GM19438 (cell line): ENCODE data around the gene OXTR.

Experiments used
- ATAC-seq: cut with Tn5 transposase; IDR thresholded peaks from one replicate; pipeline ENCODE4 v1.9.1; 2021; ENCODE audit warnings: low read depth; ENCODE audit not compliant: unreplicated experiment

The OXTR gene

GRCh38 chr3:8745619-8746370, 23.6 kb downstream of the OXTR start:
- no peak for ATAC-seq

DNA sequence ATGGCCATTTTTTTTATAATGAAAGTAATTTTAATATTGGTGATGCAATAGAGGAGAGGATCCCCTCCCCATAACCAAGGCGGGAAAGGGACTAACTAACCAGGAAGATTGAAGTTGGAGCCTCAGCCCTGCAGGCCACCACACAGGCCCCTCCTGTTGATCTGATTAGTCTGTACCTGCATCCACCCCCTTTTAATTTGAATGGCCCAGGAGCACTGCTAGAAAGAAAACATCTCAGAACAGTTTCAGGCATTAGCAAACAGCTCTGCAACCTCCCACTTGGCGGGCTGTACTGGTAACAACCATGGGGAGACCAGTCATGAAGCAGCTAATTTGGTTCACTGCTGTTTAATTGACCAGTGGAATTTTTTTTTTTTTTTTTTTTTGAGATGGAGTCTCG, 25.5 kb downstream of the OXTR start:
- no peak for ATAC-seq

DNA sequence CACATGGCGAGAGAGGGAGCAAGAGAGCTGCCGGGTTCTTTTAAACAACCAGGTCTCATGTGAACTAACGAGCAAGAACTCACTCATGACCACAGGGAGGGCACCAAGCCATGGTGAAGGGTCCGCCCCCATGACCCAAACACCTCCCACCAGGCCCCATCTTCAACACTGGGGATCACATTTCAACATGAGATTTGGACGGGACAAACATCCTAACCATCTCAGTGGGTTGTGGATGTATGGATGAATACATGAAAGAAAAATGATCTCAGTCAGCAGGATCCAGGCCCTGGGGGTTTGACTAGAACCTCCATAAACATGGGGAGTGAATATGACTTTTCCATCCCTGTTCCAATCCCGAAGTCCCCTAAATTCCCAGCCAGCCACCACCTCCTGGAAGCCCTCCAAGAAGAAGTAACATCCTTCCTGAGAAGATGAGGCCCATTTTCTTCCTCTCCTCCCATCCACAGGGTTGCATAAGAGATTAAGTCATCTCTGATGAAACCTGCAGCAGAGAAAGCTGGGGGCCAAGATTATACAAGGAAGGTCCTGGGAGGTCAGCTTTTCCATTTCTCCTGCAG, 26.3 kb downstream of the OXTR start:
- ATAC-seq: no peak

- no peak for ATAC-seq
Measured at GRCh38 chr3:8741581-8742261, 27.7 kb downstream of the OXTR start.

- ATAC-seq: no peak
Measured at GRCh38 chr3:8739757-8740504, 29.5 kb downstream of the OXTR start.

DNA sequence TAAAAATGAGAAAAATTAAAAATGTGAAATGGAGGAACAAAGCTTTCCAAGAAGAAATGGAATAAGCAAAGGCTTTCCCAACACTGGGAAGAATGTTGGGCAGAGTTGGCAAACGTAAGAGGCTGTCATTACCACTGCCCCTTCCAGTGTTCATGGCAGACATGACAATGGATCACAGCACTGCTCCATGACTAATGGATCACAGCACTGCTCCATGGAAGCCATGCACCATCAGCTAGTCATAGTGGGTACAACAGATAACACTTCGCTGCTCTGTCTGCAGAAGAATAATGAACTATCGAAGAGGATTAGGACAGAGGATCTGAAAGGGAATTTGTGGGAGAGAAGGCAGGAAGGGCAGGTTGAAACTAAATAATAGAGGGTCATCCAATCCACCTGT, 30.8 kb downstream of the OXTR start:
- no peak for ATAC-seq

GRCh38 chr3:8737823-8738222, 31.6 kb downstream of the OXTR start:
- ATAC-seq: no peak

GRCh38 chr3:8737301-8737700, 32.1 kb downstream of the OXTR start:
- ATAC-seq: no peak

DNA sequence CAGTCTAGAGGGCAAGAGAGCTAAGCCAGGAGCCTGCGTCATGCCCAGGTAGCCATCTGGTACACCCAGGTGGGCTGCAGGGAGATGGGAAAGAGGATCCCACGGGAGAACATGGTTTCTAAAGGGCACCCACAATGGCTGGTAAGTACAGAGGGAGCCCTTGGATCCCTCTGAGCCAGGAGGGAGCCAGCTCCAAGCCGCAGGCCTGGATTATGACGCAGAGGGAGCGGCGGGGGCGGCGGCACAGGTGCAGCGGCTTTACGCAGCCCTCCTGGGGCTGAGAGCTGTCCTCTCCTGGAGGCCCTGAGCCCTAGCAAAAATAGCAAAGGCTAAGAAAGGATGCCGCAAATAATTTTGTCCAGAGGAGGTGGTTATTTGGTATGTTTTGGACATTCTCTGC, 33.0 kb downstream of the OXTR start:
- no peak for ATAC-seq

- no peak for ATAC-seq
Measured at GRCh38 chr3:8734908-8735307, 34.5 kb downstream of the OXTR start.

DNA sequence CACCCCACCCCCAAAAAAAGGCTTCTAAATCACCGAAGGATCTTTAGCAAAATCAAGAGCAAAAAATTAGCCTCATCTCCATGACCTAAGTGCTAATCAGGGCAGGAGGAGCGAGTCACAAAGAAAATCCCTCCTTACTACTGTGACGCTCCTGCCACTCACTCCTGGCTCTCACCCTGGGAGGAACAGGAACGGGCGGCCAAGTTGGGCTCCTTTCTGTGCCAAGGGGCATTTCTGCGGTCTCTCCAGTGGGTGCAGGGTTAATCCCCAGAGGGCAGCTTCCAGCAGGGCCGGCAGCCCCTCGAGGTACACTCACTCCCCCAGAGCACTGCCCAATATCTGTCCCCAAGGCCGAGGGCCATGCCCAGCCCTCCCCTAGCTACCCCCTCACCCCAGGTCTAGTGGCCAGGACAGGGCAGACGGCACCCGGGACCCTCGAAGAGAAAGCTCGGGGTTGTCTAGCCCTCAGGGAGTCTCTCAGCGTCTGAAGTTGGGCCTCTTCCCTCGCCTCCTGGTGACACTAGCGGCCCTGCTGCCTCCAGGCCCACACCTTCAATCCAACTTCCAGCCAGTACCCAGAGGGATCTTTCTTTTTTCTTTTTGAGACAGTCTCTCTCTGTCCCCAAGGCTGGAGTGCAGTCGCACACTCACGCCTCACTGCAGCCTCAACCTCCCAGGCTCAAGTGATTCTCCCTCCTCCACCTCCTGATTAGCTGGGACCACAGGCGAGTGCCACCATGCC, 35.1 kb downstream of the OXTR start:
- ATAC-seq: no peak

DNA sequence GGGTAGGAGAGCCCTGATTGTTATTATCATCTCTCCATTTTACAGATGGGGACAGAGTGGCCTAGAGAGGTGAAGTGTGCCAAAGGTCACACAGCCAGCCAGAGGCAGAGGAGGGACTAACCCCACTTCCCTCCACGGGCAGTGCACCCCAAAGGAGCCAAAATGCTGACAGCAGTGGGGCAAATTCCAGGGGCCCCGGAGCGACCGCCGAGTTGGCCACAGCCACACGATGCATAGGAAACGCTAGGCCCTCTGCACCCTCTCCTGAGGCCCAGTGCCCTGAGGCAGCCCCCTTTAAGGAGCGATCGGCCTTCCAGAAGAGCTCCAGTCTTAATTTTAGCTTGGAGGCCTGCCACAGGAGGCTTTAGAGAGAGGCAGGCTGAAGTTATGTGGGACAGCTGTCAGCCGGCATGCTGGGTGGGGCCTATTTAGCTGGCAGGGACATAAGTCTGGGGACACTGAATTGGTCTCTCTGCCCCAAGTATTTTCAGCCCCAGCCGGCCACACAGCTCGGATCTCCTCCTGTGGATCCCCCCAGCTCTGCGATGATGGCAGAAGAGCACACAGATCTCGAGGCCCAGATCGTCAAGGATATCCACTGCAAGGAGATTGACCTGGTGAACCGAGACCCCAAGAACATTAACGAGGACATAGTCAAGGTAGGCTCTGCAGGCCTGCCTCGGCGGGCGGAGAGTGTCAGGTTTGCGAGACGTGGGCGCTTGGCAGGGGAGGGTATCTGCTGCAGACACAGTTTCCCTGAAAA, 35.9 kb downstream of the OXTR start, which contains the start of gene CAV3:
Gene CAV3, plus strand, starts transcription at position 471 of the 763 bp plus-strand sequence. Its CDS starts 75 bp downstream, at position 546.
- ATAC-seq: no peak

DNA sequence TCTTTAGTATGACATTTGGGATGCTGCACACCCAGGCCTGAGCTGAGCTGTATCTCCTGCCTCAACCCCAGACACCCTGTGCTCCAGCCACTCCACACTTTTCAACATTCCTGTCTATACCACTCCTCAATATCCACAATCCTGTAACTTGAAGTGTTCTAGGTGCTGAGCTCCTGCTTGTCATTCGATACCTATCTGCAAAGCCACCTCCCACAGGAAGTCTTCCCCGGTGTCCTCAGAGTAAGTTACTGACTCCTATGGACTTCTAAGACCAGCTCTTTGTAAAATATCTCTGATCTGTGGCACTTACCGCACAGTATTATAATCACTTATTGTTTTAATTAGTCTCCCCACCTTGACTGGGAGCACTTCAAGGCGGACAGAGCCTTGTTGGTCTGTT, 37.0 kb downstream of the OXTR start:
- no peak for ATAC-seq

- ATAC-seq: no peak
Measured at GRCh38 chr3:8730656-8731055, 38.8 kb downstream of the OXTR start.

DNA sequence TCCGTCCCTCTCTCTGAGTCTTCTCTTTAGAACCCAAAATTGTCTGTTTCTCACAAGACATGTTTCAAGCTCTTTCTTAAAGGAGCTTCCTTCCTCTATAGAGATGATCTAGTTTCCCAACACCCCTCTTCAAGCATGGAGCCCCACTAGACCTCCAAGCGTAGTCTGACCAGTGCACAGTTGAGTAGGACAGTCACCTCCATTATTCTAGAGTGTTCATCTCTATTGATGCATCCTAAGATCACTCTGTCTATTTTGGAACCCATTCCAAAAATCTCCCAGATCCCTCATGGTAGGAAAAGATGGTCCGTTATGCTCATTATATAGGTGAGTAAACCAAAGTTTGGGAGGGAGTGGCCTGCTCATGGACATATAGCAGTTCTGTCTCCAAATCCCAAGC, 39.9 kb downstream of the OXTR start:
- no peak for ATAC-seq

GRCh38 chr3:8727605-8728512, 41.6 kb downstream of the OXTR start:
- no peak for ATAC-seq

DNA sequence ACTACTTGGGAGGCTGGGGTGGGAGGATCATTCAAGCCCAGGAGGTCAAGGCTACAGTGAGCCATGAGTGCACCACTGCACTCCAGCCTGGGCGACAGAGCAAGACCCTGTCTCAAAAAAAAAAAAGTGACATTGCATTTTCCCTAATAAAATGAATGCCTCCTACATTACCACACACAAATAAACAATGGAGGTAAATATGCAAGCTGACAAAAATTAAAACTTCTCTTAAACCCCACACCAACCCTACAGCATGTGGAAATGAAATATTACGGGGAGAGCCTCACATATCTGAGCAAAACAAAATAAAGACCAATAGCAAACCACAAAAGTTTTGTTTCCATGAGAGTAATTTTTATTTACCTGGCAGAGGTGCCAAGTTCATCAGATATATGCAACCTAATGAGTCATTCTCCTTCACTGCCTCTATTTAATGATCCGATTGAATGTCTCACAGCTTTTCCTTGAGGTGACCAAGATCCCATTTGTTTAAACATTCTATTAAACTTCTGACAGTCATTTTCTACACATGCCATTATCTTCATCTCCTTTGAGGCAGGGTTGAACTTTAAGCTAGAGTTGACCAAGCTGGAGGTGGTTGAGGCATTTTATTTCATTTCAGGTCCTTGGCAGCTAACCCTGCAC, 45.2 kb downstream of the OXTR start:
- ATAC-seq: no peak

DNA sequence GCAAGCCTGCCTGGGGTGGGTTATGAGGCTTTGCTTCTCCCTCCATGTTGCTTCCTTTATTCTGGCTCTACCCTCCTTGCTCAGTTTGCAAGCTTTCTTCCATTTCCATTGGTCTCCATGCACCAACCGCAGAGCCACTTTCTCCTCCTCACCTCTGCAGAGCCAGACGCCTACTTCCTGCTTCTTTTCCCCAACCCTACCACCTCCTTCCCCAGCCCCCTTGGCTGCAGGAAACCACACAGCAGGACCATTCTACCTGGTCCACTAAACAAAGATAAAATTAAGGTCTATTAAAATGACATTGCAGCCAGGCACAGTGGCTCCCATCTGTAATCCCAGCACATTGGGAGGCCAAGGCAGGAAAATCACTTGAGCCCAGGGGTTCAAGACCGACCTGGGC, 45.8 kb downstream of the OXTR start:
- ATAC-seq: no peak
